ENCODE data around the gene PWWP2A.

Gene PWWP2A

DNA sequence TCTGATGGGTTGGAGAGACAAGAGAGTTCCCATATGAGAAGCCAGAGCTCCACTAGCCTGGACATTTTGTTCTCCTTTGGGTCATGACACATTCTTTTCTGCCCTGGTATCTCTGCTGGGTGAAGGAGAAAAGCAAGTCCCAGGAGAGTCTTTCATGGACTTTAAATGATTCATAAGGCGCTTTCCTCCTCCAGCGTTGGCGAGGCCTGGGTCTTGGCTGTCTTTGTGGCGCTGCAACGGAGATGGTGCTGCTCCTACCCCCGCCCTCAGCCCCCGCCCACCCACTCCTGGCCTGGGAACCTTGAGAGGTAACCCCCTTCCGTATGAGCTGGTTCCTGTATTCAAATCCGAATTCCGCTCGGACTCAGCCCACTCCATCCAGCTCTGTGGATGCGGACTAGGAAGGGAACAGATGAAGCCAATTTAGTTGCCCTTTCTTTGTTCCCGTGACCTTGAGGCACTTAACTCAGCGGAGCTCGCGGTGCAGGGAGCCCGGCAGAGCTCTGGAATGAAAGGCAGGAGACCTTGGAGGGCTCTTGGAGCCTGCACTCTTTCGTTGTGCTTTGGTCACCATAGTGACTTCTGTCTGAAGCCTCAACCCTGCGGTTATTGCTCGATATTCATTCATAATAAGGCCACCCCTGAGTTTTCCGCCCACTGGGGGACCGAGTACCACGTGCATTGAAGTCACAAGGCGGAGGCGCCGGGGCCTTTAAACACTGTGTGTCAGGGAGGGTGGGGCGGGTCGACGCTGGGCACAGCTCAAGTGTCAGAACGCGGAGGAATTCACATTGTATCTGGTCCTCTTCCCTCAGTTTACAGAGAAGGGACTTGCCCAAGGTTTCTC lies 14.0 kb upstream of the PWWP2A start:
- POLR2A ChIA-PET (ENCODE audit: low non-redundant PET): no interaction called here
- CTCF ChIA-PET: interaction anchor here (0.7 kb wide), 1 partner anchor 227 kb away, joined by 3 read pairs; no protein-coding TSS in a partner anchor
- TF ChIP-seq, protein P1, sequence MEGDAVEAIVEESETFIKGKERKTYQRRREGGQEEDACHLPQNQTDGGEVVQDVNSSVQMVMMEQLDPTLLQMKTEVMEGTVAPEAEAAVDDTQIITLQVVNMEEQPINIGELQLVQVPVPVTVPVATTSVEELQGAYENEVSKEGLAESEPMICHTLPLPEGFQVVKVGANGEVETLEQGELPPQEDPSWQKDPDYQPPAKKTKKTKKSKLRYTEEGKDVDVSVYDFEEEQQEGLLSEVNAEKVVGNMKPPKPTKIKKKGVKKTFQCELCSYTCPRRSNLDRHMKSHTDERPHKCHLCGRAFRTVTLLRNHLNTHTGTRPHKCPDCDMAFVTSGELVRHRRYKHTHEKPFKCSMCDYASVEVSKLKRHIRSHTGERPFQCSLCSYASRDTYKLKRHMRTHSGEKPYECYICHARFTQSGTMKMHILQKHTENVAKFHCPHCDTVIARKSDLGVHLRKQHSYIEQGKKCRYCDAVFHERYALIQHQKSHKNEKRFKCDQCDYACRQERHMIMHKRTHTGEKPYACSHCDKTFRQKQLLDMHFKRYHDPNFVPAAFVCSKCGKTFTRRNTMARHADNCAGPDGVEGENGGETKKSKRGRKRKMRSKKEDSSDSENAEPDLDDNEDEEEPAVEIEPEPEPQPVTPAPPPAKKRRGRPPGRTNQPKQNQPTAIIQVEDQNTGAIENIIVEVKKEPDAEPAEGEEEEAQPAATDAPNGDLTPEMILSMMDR (conservative IDR thresholded peaks at IDR 0.05; ENCODE audit: low read depth): no peak
- H3K27ac ChIP-seq: no peak overlapping the region
- no peak for DNase-seq (ENCODE audit: low spot score)

DNA sequence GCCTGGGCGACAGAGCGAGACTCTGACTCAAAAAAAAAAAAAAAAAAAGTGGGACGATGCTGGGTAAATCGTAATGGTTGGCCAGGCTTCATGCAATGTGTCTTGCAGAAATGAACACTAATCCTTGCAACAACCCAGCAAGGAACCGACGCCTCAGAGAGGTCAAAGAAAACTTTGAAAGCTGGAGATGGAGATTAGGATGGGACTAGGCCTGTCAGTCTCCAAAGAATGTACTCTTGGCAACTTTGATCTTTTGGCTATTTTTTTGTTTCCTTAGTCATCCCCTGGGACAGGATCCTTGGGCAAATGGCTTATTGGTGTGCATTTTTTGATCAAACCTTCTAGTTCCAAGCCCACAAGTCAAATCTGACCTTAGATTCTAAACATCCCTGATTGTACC lies 10.6 kb upstream of the PWWP2A start:
- POLR2A ChIA-PET (ENCODE audit: low non-redundant PET): interaction anchor here (0.7 kb wide), 1 partner anchor 36 kb away, joined by 4 read pairs; no protein-coding TSS in a partner anchor
- no peak overlapping the region for H3K27ac ChIP-seq
- TF ChIP-seq, protein P1 (conservative IDR thresholded peaks at IDR 0.05; ENCODE audit: low read depth): no peak
- no peak for DNase-seq (ENCODE audit: low spot score)
- CTCF ChIA-PET: interaction anchor here (0.6 kb wide), 1 partner anchor 84 kb away, joined by 4 read pairs; no protein-coding TSS in a partner anchor

DNA sequence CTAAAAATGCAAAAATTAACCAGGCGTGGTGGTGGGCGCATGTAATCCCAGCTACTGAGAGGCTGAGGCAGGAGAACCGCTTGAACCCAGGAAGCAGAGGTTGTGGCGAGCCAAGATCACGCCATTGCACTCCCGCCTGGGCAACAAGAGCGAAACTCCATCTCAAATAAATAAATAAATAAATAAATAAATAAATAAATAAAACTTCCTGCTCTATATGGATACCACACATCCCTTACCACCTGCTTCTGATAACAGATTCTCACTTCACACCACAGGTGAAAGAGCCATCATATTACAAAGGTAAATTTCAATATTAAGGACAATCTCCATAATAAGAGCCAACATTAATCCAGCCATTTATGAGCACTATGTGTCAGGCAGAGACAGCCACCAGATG lies 9.4 kb upstream of the PWWP2A start:
- no peak for DNase-seq (ENCODE audit: low spot score)

DNA sequence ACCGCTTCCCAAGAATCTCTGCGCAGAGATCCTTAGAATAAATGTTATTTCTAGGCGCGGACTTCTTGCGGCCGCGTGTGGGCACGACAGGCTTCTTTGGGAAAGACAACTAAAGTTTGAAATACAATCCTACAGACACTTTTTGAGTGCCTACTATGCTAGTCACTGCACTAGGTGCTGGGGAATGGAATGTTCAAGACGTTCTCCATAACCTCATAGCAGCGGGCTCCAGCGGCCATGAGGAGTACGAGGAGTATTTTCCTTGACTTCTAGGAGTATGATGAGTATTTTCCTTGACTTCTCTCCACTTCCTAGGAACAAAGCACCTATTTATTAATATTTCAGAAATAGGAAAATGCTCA lies 636 bp upstream of the PWWP2A start:
- no peak overlapping the region for H3K27ac ChIP-seq
- DNase-seq (ENCODE audit: low spot score): no peak
- POLR2A ChIA-PET (ENCODE audit: low non-redundant PET): no interaction called here
- TF ChIP-seq, protein P1 (conservative IDR thresholded peaks at IDR 0.05; ENCODE audit: low read depth): no peak
- CTCF ChIA-PET: no interaction called here

More for the DNA sequence above, 9.4 kb upstream of the PWWP2A start:
- TF ChIP-seq, protein P1 (conservative IDR thresholded peaks at IDR 0.05; ENCODE audit: low read depth): no peak
- POLR2A ChIA-PET (ENCODE audit: low non-redundant PET): no interaction called here
- CTCF ChIA-PET: no interaction called here
- no peak overlapping the region for H3K27ac ChIP-seq

DNA sequence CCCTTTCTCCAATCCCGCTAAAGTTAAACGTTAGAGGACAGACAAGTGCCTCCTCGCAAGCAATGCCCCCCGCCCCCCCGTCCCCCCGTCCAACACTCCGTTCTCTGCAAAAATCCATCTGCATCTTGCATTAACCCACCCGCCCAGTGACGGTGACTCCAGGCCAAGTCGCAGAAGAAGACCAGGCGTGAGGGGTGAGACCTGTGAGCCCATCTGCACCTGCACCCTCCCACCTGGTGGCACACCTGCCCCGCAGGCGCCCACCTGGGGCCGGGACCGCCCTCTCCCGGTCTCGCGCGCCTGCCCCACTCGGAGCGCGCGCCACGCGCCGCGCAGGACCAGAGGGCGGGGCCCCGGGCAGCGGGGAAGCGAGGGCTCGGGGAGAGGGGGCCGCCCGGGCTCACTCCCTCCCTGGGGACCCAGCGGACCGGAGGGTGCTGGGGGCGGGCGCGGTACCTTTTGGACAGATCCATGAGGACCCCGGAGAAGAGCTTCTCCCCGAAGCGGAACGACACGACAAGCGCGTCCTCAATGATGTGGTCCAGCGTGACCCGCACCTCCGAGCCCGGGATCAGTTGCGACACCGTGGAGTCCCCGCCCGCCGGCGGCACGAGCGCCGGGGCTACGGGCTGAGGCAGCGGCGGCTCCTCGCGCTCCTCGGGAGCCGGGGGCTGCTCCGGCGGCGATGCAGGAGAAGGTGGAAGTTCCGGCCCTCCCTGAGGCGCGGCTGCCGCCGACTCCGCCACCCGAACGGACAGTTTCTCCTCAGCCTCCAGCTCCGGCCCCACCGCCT lies 705 bp downstream of the PWWP2A start:
- H3K27ac ChIP-seq: peak overlapping the region; percentile 89
- TF ChIP-seq, protein P1 (conservative IDR thresholded peaks at IDR 0.05; ENCODE audit: low read depth): no peak
- POLR2A ChIA-PET (ENCODE audit: low non-redundant PET): no interaction called here
- CTCF ChIA-PET: interaction anchor here (0.6 to 0.7 kb wide), 3 partner anchors 47 to 804 kb away, joined by 3 to 4 read pairs (median 3); no protein-coding TSS in a partner anchor
- peak; percentile 36 for DNase-seq (ENCODE audit: low spot score)

DNA sequence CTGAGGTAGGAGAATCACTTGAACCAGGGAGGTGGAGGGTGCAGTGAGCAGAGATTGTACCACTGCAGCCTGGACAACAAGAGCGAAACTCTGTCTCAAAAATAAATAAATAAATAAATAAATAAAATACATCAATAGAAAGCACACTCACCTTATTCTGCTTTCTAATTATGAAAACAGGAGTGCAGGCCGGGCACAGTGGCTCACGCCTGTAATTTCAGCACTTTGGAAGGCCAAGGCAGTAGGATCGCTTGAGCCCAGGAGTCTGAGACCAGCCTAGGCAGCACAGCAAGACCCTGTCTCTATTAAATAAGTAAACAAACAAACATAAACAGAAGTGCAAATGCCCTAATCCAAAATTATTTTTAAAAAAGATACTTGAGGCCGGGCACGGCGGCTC lies 2.3 kb downstream of the PWWP2A start:
- DNase-seq (ENCODE audit: low spot score): no peak
- TF ChIP-seq, protein P1 (conservative IDR thresholded peaks at IDR 0.05; ENCODE audit: low read depth): no peak
- POLR2A ChIA-PET (ENCODE audit: low non-redundant PET): no interaction called here
- CTCF ChIA-PET: interaction anchor here (0.6 kb wide), 1 partner anchor 317 kb away, joined by 3 read pairs; no protein-coding TSS in a partner anchor
- no peak overlapping the region for H3K27ac ChIP-seq
